Measurements from ENCODE around the gene INPP5K. TPM values are rescaled to one million over a fixed set of nuclear protein-coding genes. Genes with fewer than 3 reads are reported as not detected.

INPP5K gene
- total and polyA plus RNA-seq, 10 donors, result 22.3 to 107 (median 51.4) TPM

- 46 to 58% (median 57%) methylated on average over 6 of the region's 6 CpGs for WGBS, 5 donors
- TF ChIP-seq POLR2AphosphoS5 (IDR thresholded peaks at IDR 0.05) (peak in 1 of 3 donors; percentile 25), CTCF (IDR thresholded peaks at IDR 0.05 in 8 of 11, conservative IDR thresholded peaks at IDR 0.05 in 3 of 11) (no peak), POLR2A (IDR thresholded peaks at IDR 0.05) (no peak)
- Histone ChIP-seq H3K4me3 (no peak overlapping the region), H3K27me3 (replicated peaks in 1 of 7) (peaks cover 0 to 38% (median 0%) of the 10 kb centered on the region in 7 donors), H3K36me3 (peaks cover 0 to 12% (median 3%) of the 10 kb centered on the region in 6 donors), H3K9me3 (no peaks in the 10 kb centered on the region), H3K27ac (peak overlapping the region in 1 of 8 donors; percentile 4), H3K4me1 (peaks cover 22 to 65% (median 49%) of the 10 kb centered on the region in 6 donors)
- intact Hi-C loops (cut with DNase I; ENCODE audit: low total_unique reads), result loop anchor here (10.0 kb wide), 1 partner anchor 55 kb away; the partner anchor contains the start of gene INPP5K
- DNase-seq, result no peak
Observed at GRCh38 chr17:1460233-1460632, 56.2 kb downstream of the INPP5K start.

GRCh38 chr17:1455797-1456599, 60.4 kb downstream of the INPP5K start, which contains the start of gene CRK:
CRK (minus strand) TSS chr17:1456232; CDS start chr17:1456117, 115 bp downstream.
- Histone ChIP-seq H3K4me1 (peaks cover 27 to 72% (median 54%) of the 10 kb centered on the region in 6 donors), H3K27ac (peak within 1 kb of the TSS; percentile 88 to 99 (median 98)), H3K36me3 (peaks cover 0 to 33% (median 3%) of the 10 kb centered on the region in 6 donors), H3K4me3 (peak within 1 kb of the TSS; percentile 86 to 99 (median 92)), H3K9me3 (no peaks in the 10 kb centered on the region), H3K27me3 (replicated peaks in 1 of 7) (peaks cover 0 to 30% (median 0%) of the 10 kb centered on the region in 7 donors)
- TF ChIP-seq POLR2A (IDR thresholded peaks at IDR 0.05) (peak in 2 of 3 donors; percentile 56 to 61), CTCF (IDR thresholded peaks at IDR 0.05 in 8 of 11, conservative IDR thresholded peaks at IDR 0.05 in 3 of 11) (peak in 2 of 11 experiments; percentile 25 to 33), POLR2AphosphoS5 (IDR thresholded peaks at IDR 0.05) (peak; percentile 95 to 100 (median 99))
- WGBS, 5 donors, result 0 to 1% (median 0%) methylated on average over 43 to 93 of the region's 93 CpGs
- intact Hi-C loops (cut with DNase I; ENCODE audit: low total_unique reads), result no loop called here
- peak; percentile 100 for DNase-seq

GRCh38 chr17:1455291-1455796, 61.1 kb downstream of the INPP5K start:
- peak; percentile 94 for DNase-seq
- peak overlapping the region; percentile 86 to 99 (median 92) for H3K4me3 ChIP-seq
- H3K27ac ChIP-seq, result peak overlapping the region; percentile 88 to 99 (median 98)
- 0 to 1% (median 1%) methylated on average over 25 to 31 of the region's 31 CpGs for WGBS, 5 donors
- peaks cover 27 to 72% (median 53%) of the 10 kb centered on the region in 6 donors for H3K4me1 ChIP-seq
- TF ChIP-seq POLR2A (IDR thresholded peaks at IDR 0.05), result no peak
- peak; percentile 59 to 78 (median 63) for TF ChIP-seq POLR2AphosphoS5 (IDR thresholded peaks at IDR 0.05)
- TF ChIP-seq CTCF (IDR thresholded peaks at IDR 0.05 in 8 of 11, conservative IDR thresholded peaks at IDR 0.05 in 3 of 11), result peak; percentile 19 to 78 (median 65)
- no peaks in the 10 kb centered on the region for H3K9me3 ChIP-seq
- peaks cover 0 to 33% (median 3%) of the 10 kb centered on the region in 6 donors for H3K36me3 ChIP-seq
- peaks cover 0 to 23% (median 0%) of the 10 kb centered on the region in 7 donors for H3K27me3 ChIP-seq (replicated peaks in 1 of 7)
- intact Hi-C loops (cut with DNase I; ENCODE audit: low total_unique reads), result no loop called here
